ENCODE measurements around the gene DCBLD1.

DNA sequence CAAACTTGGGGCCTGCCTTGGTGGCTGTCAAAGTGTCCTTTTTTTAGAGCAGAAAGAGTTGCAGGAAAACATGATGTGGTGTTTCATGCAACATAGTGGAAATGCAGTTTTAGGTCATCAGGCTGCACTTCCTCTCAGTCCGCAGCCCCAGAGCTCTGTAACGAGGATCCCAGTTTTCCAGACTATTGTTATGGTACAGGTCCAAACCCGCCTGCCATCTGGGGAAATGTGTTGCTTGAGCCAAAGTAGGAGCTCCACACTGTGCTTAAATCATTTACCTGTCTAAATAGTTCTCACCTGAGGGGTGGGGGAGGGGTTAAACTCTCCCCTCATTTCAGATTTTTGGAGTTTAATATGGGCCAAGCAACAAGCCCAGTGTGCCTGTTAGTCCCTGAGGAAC lies 60.0 kb downstream of the DCBLD1 start:
- TF ChIP-seq, protein P1, sequence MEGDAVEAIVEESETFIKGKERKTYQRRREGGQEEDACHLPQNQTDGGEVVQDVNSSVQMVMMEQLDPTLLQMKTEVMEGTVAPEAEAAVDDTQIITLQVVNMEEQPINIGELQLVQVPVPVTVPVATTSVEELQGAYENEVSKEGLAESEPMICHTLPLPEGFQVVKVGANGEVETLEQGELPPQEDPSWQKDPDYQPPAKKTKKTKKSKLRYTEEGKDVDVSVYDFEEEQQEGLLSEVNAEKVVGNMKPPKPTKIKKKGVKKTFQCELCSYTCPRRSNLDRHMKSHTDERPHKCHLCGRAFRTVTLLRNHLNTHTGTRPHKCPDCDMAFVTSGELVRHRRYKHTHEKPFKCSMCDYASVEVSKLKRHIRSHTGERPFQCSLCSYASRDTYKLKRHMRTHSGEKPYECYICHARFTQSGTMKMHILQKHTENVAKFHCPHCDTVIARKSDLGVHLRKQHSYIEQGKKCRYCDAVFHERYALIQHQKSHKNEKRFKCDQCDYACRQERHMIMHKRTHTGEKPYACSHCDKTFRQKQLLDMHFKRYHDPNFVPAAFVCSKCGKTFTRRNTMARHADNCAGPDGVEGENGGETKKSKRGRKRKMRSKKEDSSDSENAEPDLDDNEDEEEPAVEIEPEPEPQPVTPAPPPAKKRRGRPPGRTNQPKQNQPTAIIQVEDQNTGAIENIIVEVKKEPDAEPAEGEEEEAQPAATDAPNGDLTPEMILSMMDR (IDR thresholded peaks at IDR 0.05): no peak
- TF ChIP-seq EZH2 (IDR thresholded peaks at IDR 0.05): no peak

Data from neural progenitor cell (in vitro differentiated cells).